CD4-positive, alpha-beta T cell (primary cell): ENCODE data around the gene CD300LB. TPM values are rescaled to one million over a fixed set of nuclear protein-coding genes. Genes with fewer than 3 reads are reported as not detected.

Source experiments
- ATAC-seq: fragments of 200-7000 bp; cut with Tn5 transposase; one replicate; pipeline ENCODE4 v1.10.0; 2022; ENCODE audit warnings: mild to moderate bottlenecking; ENCODE audit not compliant: poor library complexity
- CTCF ChIA-PET: fragments of 350-600 bp; sonication (Branson Sonifier 250); formaldehyde crosslinking; loops from one replicate; lab custom pipeline; 2021; ENCODE audit warnings: antibody characterized with exemption, inconsistent platforms; lab: Charles Lee
- POLR2A ChIA-PET: fragments of 350-600 bp; sonication (Branson Sonifier 250); formaldehyde crosslinking; loops from one replicate; lab custom pipeline; 2021; ENCODE audit warnings: antibody characterized with exemption, inconsistent platforms; lab: Charles Lee
- DNase-seq, 14 experiments: peaks; one replicate each; pipeline ENCODE4 v3.0.0-alpha.2; 2013 to 2020; ENCODE audit warnings: mixed read lengths in 2 of 14
- H3K27ac ChIP-seq, 2 donors: one replicate each; pipeline versions ENCODE4 v1.5.1 to v1.7.0; 2013; ENCODE audit warnings: low read length in 2 of 2, low read depth in 1 of 2, mild to moderate bottlenecking in 1 of 2
- H3K27me3 ChIP-seq, 2 experiments: 1 replicate in 1 of 2; 2 replicates in 1 of 2; pipeline versions ENCODE4 v1.6.1 to v1.7.0; 2013; ENCODE audit warnings: low read length in 2 of 2, control low read depth in 1 of 2, mild to moderate bottlenecking in 1 of 2, moderate library complexity in 1 of 2; ENCODE audit not compliant: insufficient read depth in 2 of 2, control insufficient read depth in 1 of 2
- H3K36me3 ChIP-seq: one replicate; pipeline ENCODE4 v1.6.1; 2013; ENCODE audit warnings: low read length, control low read depth; ENCODE audit not compliant: insufficient read depth
- H3K4me1 ChIP-seq: one replicate; pipeline ENCODE4 v1.6.1; 2013; ENCODE audit warnings: low read length, control low read depth; ENCODE audit not compliant: insufficient read depth
- H3K4me3 ChIP-seq: one replicate; pipeline ENCODE4 v1.5.1; 2013; ENCODE audit warnings: mild to moderate bottlenecking, low read length, moderate library complexity
- H3K9me3 ChIP-seq, 2 experiments: 1 replicate in 1 of 2; 2 replicates in 1 of 2; pipeline versions ENCODE4 v1.6.1 to v1.7.0; 2013; ENCODE audit warnings: low read length in 2 of 2, mild to moderate bottlenecking in 2 of 2, control low read depth in 1 of 2, moderate library complexity in 1 of 2; ENCODE audit not compliant: control insufficient read depth in 1 of 2, insufficient read depth in 1 of 2
- H3K27ac Mint-ChIP-seq: one replicate; pipeline ENCODE4 v1.8.0; 2020; ENCODE audit warnings: mixed read lengths
- H3K27me3 Mint-ChIP-seq: one replicate; pipeline ENCODE4 v1.8.0; 2021; ENCODE audit warnings: mixed read lengths
- H3K36me3 Mint-ChIP-seq: one replicate; pipeline ENCODE4 v1.8.0; 2021; ENCODE audit warnings: low read depth, mixed read lengths
- H3K4me1 Mint-ChIP-seq: one replicate; pipeline ENCODE4 v1.8.0; 2021; ENCODE audit warnings: low read depth, mixed read lengths
- H3K4me3 Mint-ChIP-seq: one replicate; pipeline ENCODE4 v1.8.0; 2020; ENCODE audit warnings: mild to moderate bottlenecking, mixed read lengths
- H3K9me3 Mint-ChIP-seq: one replicate; pipeline ENCODE4 v1.8.0; 2020; ENCODE audit warnings: mixed read lengths
- intact Hi-C, 2 experiments: fragments of 100-400 bp; cut with DNase I in 1 of 2; cut with micrococcal nuclease in 1 of 2; formaldehyde crosslinking; loops; one replicate each; pipeline versions ENCODE4 v1.15.1 to v1.9.0; 2023 to 2025; cut with DNase I, micrococcal nuclease
- total RNA-seq, 174 experiments: library from RNA in 2 of 174; stranded (reverse) in 2 of 174; gene quantifications; one replicate each; pipeline ENCODE4 v1.2.3 and lab custom pipeline; 2021 to 2026
- TF ChIP-seq, protein P1 (sequence below): fragments of 200-600 bp; IDR thresholded peaks from one replicate; pipeline ENCODE4 v1.8.0; 2022; ENCODE audit warnings: antibody characterized with exemption, mild to moderate bottlenecking

Gene CD300LB
- total RNA-seq, 2 experiments from 2014 or later, result 0.36 to 0.56 TPM

DNA sequence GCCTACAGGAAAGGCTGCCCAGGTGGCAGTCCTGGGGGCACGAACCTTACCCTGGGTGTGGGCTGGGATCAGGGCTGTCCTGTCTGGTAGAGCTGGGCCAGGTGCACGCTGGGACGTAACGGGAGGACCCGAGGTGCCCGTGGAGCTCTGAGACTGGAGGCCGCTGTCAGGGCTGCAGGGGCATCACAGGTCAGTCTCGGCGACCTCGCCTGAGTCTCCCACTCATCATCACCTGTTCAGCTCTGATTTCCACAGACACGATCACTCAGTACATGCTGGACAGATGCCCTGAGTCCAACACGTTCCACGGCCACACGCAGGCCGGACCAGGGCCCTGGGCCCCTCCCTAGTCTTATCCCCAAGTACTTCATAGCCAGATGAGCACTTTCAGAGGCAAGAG lies 19.3 kb upstream of the CD300LB start:
- no peak overlapping the region for H3K4me3 Mint-ChIP-seq
- H3K36me3 Mint-ChIP-seq, result no peaks in the 10 kb centered on the region
- peaks cover 5% of the 10 kb centered on the region for H3K4me1 Mint-ChIP-seq
- no peaks in the 10 kb centered on the region for H3K36me3 ChIP-seq
- H3K4me1 ChIP-seq, result no peaks in the 10 kb centered on the region
- peaks cover 0 to 3% of the 10 kb centered on the region in 2 experiments for H3K27me3 ChIP-seq
- no peaks in the 10 kb centered on the region for H3K27me3 Mint-ChIP-seq
- H3K9me3 Mint-ChIP-seq, result no peaks in the 10 kb centered on the region
- DNase-seq (no peak), ATAC-seq (no peak)
- CTCF ChIA-PET, result no interaction called here
- no peaks in the 10 kb centered on the region for H3K9me3 ChIP-seq
- POLR2A ChIA-PET, result no interaction called here
- no peak overlapping the region for H3K27ac ChIP-seq
- TF ChIP-seq, protein P1, sequence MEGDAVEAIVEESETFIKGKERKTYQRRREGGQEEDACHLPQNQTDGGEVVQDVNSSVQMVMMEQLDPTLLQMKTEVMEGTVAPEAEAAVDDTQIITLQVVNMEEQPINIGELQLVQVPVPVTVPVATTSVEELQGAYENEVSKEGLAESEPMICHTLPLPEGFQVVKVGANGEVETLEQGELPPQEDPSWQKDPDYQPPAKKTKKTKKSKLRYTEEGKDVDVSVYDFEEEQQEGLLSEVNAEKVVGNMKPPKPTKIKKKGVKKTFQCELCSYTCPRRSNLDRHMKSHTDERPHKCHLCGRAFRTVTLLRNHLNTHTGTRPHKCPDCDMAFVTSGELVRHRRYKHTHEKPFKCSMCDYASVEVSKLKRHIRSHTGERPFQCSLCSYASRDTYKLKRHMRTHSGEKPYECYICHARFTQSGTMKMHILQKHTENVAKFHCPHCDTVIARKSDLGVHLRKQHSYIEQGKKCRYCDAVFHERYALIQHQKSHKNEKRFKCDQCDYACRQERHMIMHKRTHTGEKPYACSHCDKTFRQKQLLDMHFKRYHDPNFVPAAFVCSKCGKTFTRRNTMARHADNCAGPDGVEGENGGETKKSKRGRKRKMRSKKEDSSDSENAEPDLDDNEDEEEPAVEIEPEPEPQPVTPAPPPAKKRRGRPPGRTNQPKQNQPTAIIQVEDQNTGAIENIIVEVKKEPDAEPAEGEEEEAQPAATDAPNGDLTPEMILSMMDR, result no peak
- intact Hi-C loops, result no loop called here
- no peak overlapping the region for H3K27ac Mint-ChIP-seq
- H3K4me3 ChIP-seq, result no peak overlapping the region

DNA sequence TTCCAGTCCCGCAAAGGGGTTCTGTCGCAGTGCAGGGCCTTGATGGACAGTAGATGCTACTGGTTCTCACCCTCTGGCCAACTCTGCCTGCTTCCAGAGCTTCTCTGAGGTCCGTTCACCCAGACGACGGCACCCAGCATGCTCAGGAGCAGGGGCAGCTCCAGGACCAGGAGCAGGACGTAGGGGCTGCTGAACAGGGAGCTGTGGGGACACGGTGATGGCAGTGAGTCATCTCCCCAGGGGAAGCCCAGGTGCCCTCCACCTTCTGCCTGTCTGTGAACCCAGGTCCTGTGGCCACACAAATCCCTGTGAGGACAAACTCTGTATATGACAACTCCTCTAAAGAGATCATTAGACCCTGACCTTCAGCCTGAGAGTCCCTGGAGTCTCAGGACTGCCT lies 18.1 kb upstream of the CD300LB start:
- TF ChIP-seq, protein P1, result no peak
- Histone ChIP-seq H3K9me3 (no peaks in the 10 kb centered on the region), H3K4me1 (no peaks in the 10 kb centered on the region), H3K4me3 (no peak overlapping the region), H3K27me3 (peaks cover 0 to 3% of the 10 kb centered on the region in 2 experiments), H3K27ac (no peak overlapping the region), H3K36me3 (no peaks in the 10 kb centered on the region)
- ChIA-PET POLR2A (no interaction called here), CTCF (no interaction called here)
- no peak overlapping the region for H3K27ac Mint-ChIP-seq
- no peak overlapping the region for H3K4me3 Mint-ChIP-seq
- no peaks in the 10 kb centered on the region for H3K9me3 Mint-ChIP-seq
- no peaks in the 10 kb centered on the region for H3K36me3 Mint-ChIP-seq
- ATAC-seq (no peak), DNase-seq (no peak)
- H3K27me3 Mint-ChIP-seq, result no peaks in the 10 kb centered on the region
- peaks cover 5% of the 10 kb centered on the region for H3K4me1 Mint-ChIP-seq
- intact Hi-C loops, result no loop called here

DNA sequence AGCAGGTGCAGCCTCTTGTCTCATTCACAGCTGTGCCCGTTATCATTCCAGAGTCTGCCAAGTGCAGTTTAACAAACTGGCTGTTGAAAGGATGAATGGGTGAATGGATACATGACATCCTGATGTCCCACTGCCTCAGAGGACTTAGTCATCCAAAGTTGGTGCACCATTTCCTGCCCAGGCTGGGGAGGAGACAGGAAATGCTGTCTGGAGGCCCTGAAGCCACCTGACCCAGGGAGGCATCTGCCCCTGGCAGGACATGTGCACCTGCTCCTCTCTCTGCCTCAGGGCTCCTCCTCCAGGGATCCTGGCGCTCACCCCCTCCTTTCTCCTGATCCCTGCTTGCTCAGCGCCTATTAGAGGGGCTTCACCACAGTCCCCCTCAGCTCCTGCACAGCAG lies 16.5 kb upstream of the CD300LB start:
- H3K36me3 ChIP-seq, result no peaks in the 10 kb centered on the region
- peak in 1 of 14 experiments; percentile 19 for DNase-seq
- H3K36me3 Mint-ChIP-seq, result no peaks in the 10 kb centered on the region
- H3K27ac Mint-ChIP-seq, result no peak overlapping the region
- H3K9me3 ChIP-seq, result no peaks in the 10 kb centered on the region
- CTCF ChIA-PET, result no interaction called here
- H3K9me3 Mint-ChIP-seq, result no peaks in the 10 kb centered on the region
- H3K27ac ChIP-seq, result no peak overlapping the region
- peaks cover 0 to 3% of the 10 kb centered on the region in 2 experiments for H3K27me3 ChIP-seq
- no peak for ATAC-seq
- POLR2A ChIA-PET, result no interaction called here
- H3K27me3 Mint-ChIP-seq, result no peaks in the 10 kb centered on the region
- peaks cover 5% of the 10 kb centered on the region for H3K4me1 Mint-ChIP-seq
- H3K4me1 ChIP-seq, result no peaks in the 10 kb centered on the region
- no peak overlapping the region for H3K4me3 ChIP-seq
- intact Hi-C loops, result no loop called here
- TF ChIP-seq, protein P1, result no peak
- H3K4me3 Mint-ChIP-seq, result no peak overlapping the region
